WERI-Rb-1 (cell line): ENCODE data around the gene C20orf204.

Experiments used
- DNase-seq: peaks from one replicate; pipeline ENCODE4 v3.0.0-alpha.2; 2020
- H3K27ac ChIP-seq: fragments of 250-450 bp; sonication (Bioruptor Pico); 2 replicates; pipeline ENCODE4 v1.5.1; 2020; ENCODE audit warnings: mild to moderate bottlenecking, moderate library complexity
- H3K27me3 ChIP-seq: fragments of 250-450 bp; sonication (Bioruptor Pico); 2 replicates; pipeline ENCODE4 v1.5.1; 2021; ENCODE audit warnings: mild to moderate bottlenecking, low read depth, moderate library complexity; ENCODE audit not compliant: insufficient read depth, severe bottlenecking
- H3K36me3 ChIP-seq: fragments of 250-450 bp; sonication (Bioruptor Pico); 2 replicates; pipeline ENCODE4 v1.5.1; 2020; ENCODE audit warnings: mild to moderate bottlenecking, moderate library complexity
- H3K4me3 ChIP-seq: 2 replicates; pipeline ENCODE4 v1.5.1; 2011; ENCODE audit warnings: low read depth, mild to moderate bottlenecking, control low read depth, low read length
- H3K9me3 ChIP-seq: fragments of 250-450 bp; sonication (Bioruptor Pico); 2 replicates; pipeline ENCODE4 v1.5.1; 2021; ENCODE audit warnings: mild to moderate bottlenecking, moderate library complexity; ENCODE audit not compliant: severe bottlenecking
- CTCF ChIP-seq: IDR thresholded peaks from 2 replicates; pipeline ENCODE4 v1.5.1; 2011; ENCODE audit warnings: low read depth, mild to moderate bottlenecking, control low read depth, inconsistent platforms, low read length

Gene C20orf204

GRCh38 chr20:64021124-64021975 lies 14.6 kb upstream of the C20orf204 start:
- Histone ChIP-seq H3K27ac (no peak overlapping the region), H3K9me3 (no peaks in the 10 kb centered on the region), H3K27me3 (no peaks in the 10 kb centered on the region), H3K36me3 (peaks cover 5% of the 10 kb centered on the region), H3K4me3 (no peak overlapping the region)
- TF ChIP-seq CTCF, result no peak
- DNase-seq, result no peak

DNA sequence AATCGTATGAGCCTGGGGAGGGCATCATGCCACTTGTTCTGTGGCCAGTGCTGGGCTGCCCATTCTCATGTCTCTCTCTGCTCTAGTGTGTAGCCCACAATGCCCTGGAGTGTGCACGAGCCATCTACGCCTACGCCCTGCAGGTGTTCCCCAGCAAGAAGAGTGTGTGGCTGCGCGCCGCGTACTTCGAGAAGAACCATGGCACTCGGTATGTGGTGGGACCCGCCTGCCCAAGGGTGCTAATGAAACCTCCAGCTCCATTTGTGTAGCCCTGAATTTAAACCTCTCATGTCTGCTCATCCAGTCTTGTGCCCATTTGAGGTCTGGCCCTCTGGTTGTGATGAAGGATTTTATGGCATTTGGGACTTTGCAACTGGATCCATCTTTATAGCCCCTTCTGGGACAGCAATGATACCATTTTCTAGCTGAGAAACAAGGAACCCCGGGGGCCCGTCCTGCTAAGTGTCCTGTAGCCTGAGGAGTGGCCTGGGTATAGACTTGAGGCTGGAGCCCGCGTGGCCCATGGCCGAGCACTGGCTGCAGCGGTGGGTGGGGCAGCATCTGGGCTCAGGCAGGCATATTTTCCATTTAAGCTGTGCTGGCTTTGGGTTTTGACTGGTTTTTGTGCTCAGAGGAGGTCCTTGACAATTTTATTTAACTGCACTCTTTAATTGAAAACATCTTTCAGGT lies 13.2 kb upstream of the C20orf204 start:
- no peak overlapping the region for H3K4me3 ChIP-seq
- H3K27ac ChIP-seq, result no peak overlapping the region
- peaks cover 9% of the 10 kb centered on the region for H3K36me3 ChIP-seq
- TF ChIP-seq CTCF, result no peak
- no peak for DNase-seq
- H3K27me3 ChIP-seq, result no peaks in the 10 kb centered on the region
- no peaks in the 10 kb centered on the region for H3K9me3 ChIP-seq

GRCh38 chr20:64023361-64024140 lies 12.4 kb upstream of the C20orf204 start:
- H3K36me3 ChIP-seq, result peaks cover 9% of the 10 kb centered on the region

GRCh38 chr20:64024141-64024990 lies 11.6 kb upstream of the C20orf204 start:
- no peak for DNase-seq
- no peak for TF ChIP-seq CTCF

More at GRCh38 chr20:64023361-64024140, 12.4 kb upstream of the C20orf204 start:
- no peak overlapping the region for H3K27ac ChIP-seq
- no peak for DNase-seq
- TF ChIP-seq CTCF, result no peak
- H3K4me3 ChIP-seq, result no peak overlapping the region
- no peaks in the 10 kb centered on the region for H3K9me3 ChIP-seq
- no peaks in the 10 kb centered on the region for H3K27me3 ChIP-seq

More at GRCh38 chr20:64024141-64024990, 11.6 kb upstream of the C20orf204 start:
- peaks cover 9% of the 10 kb centered on the region for H3K36me3 ChIP-seq
- H3K27me3 ChIP-seq, result no peaks in the 10 kb centered on the region
- no peak overlapping the region for H3K27ac ChIP-seq
- no peaks in the 10 kb centered on the region for H3K9me3 ChIP-seq
- no peak overlapping the region for H3K4me3 ChIP-seq
